HPDE6-E6E7 (cell line): ENCODE results near the gene SLC9A8.

ENCODE experiments used
- DNase-seq: peaks from one replicate; pipeline ENCODE4 v3.0.0; 2011; ENCODE audit warnings: missing footprints; ENCODE audit errors: extremely low spot score

Gene SLC9A8

GRCh38 chr20:49874696-49875095, 62.1 kb downstream of the SLC9A8 start:
- no peak for DNase-seq

- DNase-seq: no peak
These were observed 64.8 kb downstream of the SLC9A8 start for GRCh38 chr20:49877386-49877921.

- DNase-seq: no peak
These were observed 66.3 kb downstream of the SLC9A8 start for GRCh38 chr20:49878977-49879376.

DNA sequence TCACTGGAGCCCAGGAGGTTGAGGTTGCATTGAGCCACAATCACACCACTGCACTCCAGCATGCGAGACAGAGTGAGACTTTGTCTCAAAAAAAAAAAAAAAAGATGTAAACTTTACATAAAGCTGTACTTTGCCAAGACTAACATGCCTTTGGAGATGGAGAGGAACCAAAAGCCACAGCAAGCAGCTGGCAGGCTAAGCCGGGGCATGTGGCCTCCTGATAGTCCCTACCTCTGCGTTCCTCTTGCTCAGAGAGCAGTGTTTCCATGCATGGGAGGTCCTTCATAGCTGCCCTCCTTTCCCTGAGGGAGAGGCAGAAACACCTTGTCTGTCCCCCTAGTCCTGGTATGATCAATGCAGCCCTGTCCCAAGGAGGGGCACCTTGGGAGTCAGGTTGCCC, 67.5 kb downstream of the SLC9A8 start:
- DNase-seq: no peak

- DNase-seq: no peak
These were observed 68.3 kb downstream of the SLC9A8 start for GRCh38 chr20:49880724-49881445.

- DNase-seq: no peak
These were observed 69.7 kb downstream of the SLC9A8 start for GRCh38 chr20:49882171-49882970.

GRCh38 chr20:49883246-49883802, 70.7 kb downstream of the SLC9A8 start:
- DNase-seq: no peak

- DNase-seq: no peak
These were observed 73.1 kb downstream of the SLC9A8 start for GRCh38 chr20:49885558-49886332.

- DNase-seq: no peak
These were observed 74.1 kb downstream of the SLC9A8 start for GRCh38 chr20:49886571-49887213.

- no peak for DNase-seq
These were observed 74.9 kb downstream of the SLC9A8 start for GRCh38 chr20:49887251-49888211.

DNA sequence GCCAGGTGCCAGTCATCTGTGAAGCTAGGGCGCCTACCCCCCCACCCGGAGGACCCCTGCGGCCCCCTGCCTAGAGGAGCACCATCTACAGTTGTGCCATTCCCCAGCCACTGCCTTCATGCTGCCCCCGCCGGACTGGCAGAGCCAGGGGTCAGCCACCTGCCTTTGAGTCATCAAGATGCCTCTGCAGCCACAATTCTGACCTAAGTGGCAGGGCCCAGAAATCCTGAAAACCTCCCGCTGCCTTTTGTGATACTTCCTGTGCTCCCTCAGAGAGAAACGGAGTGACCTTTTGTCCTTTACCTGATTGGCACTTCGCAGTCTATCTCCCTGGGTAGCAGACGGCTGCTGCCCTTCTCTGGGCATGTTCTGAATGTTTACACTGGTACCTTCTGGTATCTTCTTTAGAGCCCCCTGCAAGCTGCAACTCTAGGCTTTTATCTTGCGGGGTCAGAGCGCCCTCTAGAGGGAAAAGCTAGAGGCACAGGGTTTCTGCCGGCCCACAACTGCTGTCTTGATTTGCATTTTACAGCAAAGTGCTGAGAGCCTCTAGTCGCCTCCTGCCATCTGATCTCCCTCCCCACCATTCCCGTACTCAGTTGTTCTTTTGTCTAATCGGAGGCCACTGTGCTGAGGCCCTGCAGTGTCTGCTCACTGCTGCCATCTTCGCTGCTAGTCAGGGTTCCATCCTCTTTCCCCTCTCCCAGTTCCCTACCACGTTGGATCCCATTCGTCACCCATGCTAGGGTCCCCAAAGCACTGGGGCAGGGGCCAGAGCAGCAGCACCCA, 75.8 kb downstream of the SLC9A8 start:
- DNase-seq: peak; percentile 70

GRCh38 chr20:49889001-49889934, 76.6 kb downstream of the SLC9A8 start:
- no peak for DNase-seq

DNA sequence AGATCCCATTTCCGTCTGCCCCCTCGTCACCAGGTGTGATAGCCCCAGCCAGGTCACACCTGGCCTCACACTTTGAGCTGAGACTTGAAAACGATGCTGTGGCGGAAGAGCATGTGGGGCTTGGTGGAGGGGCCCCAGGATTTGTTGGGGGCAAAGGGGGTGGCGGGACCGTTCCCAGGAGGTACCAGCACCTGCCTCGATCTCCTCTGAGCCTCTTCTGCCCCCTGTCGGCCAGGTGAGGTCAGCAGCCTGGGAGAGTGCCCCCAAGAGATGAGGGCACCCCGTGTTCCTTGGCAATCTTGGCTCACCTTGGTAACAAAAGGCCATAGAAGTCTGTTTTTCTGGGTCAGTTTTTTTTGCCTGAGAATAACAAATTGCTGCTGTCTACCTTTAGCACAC, 77.3 kb downstream of the SLC9A8 start:
- peak; percentile 65 for DNase-seq

DNA sequence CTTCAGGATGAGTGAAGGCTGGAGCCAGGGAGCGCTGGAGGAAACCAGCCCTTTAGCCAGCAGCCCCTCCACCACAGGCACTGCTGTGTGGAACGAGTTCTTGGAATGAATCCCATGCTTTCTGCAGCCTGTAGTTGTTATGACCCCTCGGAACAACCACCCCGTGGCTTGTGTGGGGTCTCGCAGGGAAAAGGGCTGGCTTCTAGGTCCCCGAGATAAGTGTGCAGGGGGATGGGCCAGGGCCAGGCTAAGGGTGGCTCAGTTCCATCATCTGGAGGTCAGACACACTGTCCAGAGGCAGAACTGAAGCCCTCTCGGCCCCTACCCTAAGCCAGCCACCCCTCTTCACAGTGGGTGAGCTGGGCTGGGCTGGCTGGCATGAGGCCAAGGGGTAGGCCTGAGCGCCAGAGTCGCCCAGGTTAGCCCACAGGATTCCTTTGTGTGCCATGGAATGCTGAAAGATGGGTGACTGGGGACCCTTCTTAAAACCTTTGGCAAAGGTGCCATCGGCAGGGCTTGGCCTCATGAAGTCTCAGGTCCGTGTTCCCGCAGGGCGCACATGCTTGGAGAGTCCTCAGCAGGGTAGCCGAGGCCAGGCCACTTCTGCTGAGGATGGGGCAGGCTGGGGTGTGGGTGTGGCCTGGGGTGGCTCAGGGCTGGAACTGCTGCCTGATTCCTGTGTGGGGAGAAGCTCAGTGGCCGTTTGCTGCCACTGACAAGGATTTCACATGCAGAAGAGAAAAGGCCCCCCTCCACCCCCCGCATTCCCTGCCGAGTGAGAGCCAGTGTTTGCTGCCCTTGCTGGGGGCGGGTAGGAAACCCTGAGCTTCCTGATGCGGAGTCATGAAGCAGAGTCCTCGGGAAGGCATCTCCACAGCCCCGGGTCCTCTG, 78.1 kb downstream of the SLC9A8 start:
- DNase-seq: no peak

GRCh38 chr20:49891476-49892110, 79.0 kb downstream of the SLC9A8 start:
- no peak for DNase-seq

- no peak for DNase-seq
These were observed 79.6 kb downstream of the SLC9A8 start for GRCh38 chr20:49892260-49892659.

GRCh38 chr20:49892817-49893216, 80.2 kb downstream of the SLC9A8 start:
- DNase-seq: no peak
